B cell (primary cell): ENCODE measurements around the gene DSPP. TPM values are rescaled to one million over a fixed set of nuclear protein-coding genes. Genes with fewer than 3 reads are reported as not detected.

ENCODE experiments used
- ATAC-seq: fragments of 200-7000 bp; cut with Tn5 transposase; one replicate; pipeline ENCODE4 v1.10.0; 2021; ENCODE audit warnings: low read depth, mild to moderate bottlenecking, moderate number of reproducible peaks, moderate library complexity
- CTCF ChIA-PET: fragments of 350-600 bp; sonication (Branson Sonifier 250); formaldehyde crosslinking; loops from one replicate; lab custom pipeline; 2021; ENCODE audit warnings: antibody characterized with exemption, inconsistent platforms; lab: Charles Lee
- POLR2A ChIA-PET: fragments of 350-600 bp; sonication (Branson Sonifier 250); formaldehyde crosslinking; loops from one replicate; lab custom pipeline; 2021; ENCODE audit warnings: antibody characterized with exemption; lab: Charles Lee
- DNase-seq: peaks from one replicate; pipeline ENCODE4 v3.0.0; 2013
- H2AFZ ChIP-seq: 2 replicates; pipeline ENCODE4 v1.6.1; 2012; ENCODE audit warnings: mild to moderate bottlenecking, low read depth, low read length; ENCODE audit not compliant: insufficient read depth, poor library complexity, severe bottlenecking
- H3K27ac ChIP-seq, 2 donors: 1 replicate in 1 of 2; 2 replicates in 1 of 2; pipeline ENCODE4 v1.5.1; 2012 to 2013; ENCODE audit warnings: low read length in 2 of 2, mild to moderate bottlenecking in 2 of 2, moderate library complexity in 1 of 2
- H3K27me3 ChIP-seq, 4 experiments: fragments of 200-600 bp in 1 of 4; sonication (generic) in 1 of 4; replicated peaks in 1 of 4; 1 replicate in 2 of 4; 2 replicates in 2 of 4; pipeline versions ENCODE4 v1.6.1 to v1.7.0; 2013 to 2016; ENCODE audit warnings: low read length in 3 of 4, mild to moderate bottlenecking in 2 of 4, mixed read lengths in 1 of 4, moderate library complexity in 1 of 4; ENCODE audit not compliant: insufficient read depth in 4 of 4, control insufficient read depth in 3 of 4; ENCODE audit errors: control extremely low read depth in 1 of 4
- H3K36me3 ChIP-seq, 2 experiments: replicated peaks in 1 of 2; 1 replicate in 1 of 2; 2 replicates in 1 of 2; pipeline versions ENCODE4 v1.6.1 to v1.7.1; 2013; ENCODE audit warnings: low read length in 1 of 2; ENCODE audit not compliant: insufficient read depth in 2 of 2, control insufficient read depth in 1 of 2; ENCODE audit errors: control extremely low read depth in 1 of 2, extremely low read depth in 1 of 2
- H3K4me1 ChIP-seq, 2 donors: fragments of 200-600 bp in 1 of 2; sonication (generic) in 1 of 2; 1 replicate in 1 of 2; 2 replicates in 1 of 2; pipeline versions ENCODE4 v1.5.1 to v1.6.1; 2013 to 2017; ENCODE audit warnings: low read length in 2 of 2; ENCODE audit not compliant: control insufficient read depth in 2 of 2, insufficient read depth in 2 of 2
- H3K4me2 ChIP-seq: replicated peaks from 2 replicates; pipeline ENCODE3; 2012; ENCODE audit warnings: mild to moderate bottlenecking, low read depth, low read length; ENCODE audit not compliant: poor library complexity, severe bottlenecking
- H3K4me3 ChIP-seq, 5 experiments: fragments of 200-600 bp in 1 of 5; sonication (generic) in 1 of 5; 1 replicate in 3 of 5; 2 replicates in 2 of 5; pipeline versions ENCODE4 v1.5.1 to v1.7.0; 2011 to 2016; ENCODE audit warnings: low read length in 4 of 5, mild to moderate bottlenecking in 4 of 5, low read depth in 2 of 5, control low read depth in 1 of 5, moderate library complexity in 1 of 5; ENCODE audit not compliant: insufficient read depth in 1 of 5; ENCODE audit errors: control extremely low read depth in 1 of 5, extremely low read depth in 1 of 5
- H3K79me2 ChIP-seq: fragments of 200-600 bp; sonication (generic); one replicate; pipeline ENCODE4 v1.6.0; 2016; ENCODE audit warnings: low read length; ENCODE audit not compliant: control insufficient read depth, insufficient read depth
- H3K9ac ChIP-seq: fragments of 200-600 bp; sonication (generic); 2 replicates; pipeline ENCODE4 v1.6.1; 2017; ENCODE audit warnings: mild to moderate bottlenecking, low read length, moderate library complexity
- H3K9me3 ChIP-seq, 3 donors: one replicate each; pipeline versions ENCODE4 v1.6.1 to v1.7.1; 2013; ENCODE audit warnings: low read length in 2 of 3; ENCODE audit not compliant: control insufficient read depth in 2 of 3, insufficient read depth in 1 of 3; ENCODE audit errors: control extremely low read depth in 1 of 3
- H4K20me1 ChIP-seq: 2 replicates; pipeline ENCODE4 v1.6.0; 2012; ENCODE audit warnings: mild to moderate bottlenecking, low read length; ENCODE audit not compliant: insufficient read depth, control insufficient read depth, poor library complexity, severe bottlenecking
- H3K27ac Mint-ChIP-seq: one replicate; pipeline ENCODE4 v1.8.0; 2021; ENCODE audit warnings: mixed read lengths
- H3K27me3 Mint-ChIP-seq: one replicate; pipeline ENCODE4 v1.8.0; 2021; ENCODE audit warnings: mixed read lengths
- H3K4me1 Mint-ChIP-seq: one replicate; pipeline ENCODE4 v1.8.0; 2021; ENCODE audit warnings: mixed read lengths
- H3K4me3 Mint-ChIP-seq: one replicate; pipeline ENCODE4 v1.8.0; 2021; ENCODE audit warnings: mixed read lengths
- H3K9me3 Mint-ChIP-seq: one replicate; pipeline ENCODE4 v1.8.0; 2022; ENCODE audit warnings: mixed read lengths; ENCODE audit not compliant: insufficient read depth
- CTCF ChIP-seq: fragments of 200-600 bp; IDR thresholded peaks from one replicate; pipeline ENCODE4 v1.8.0; 2022; ENCODE audit warnings: antibody characterized with exemption, mild to moderate bottlenecking
- EZH2 ChIP-seq: IDR thresholded peaks from 2 replicates; pipeline ENCODE4 v1.6.1; 2012; ENCODE audit warnings: borderline replicate concordance, low read depth, mild to moderate bottlenecking, moderate library complexity, low read length; ENCODE audit not compliant: insufficient read depth, poor library complexity, severe bottlenecking
- WGBS: methylation state at CpG from one replicate; pipeline ENCODE4 v1.1.5; 2013; ENCODE audit warnings: missing lambda C conversion rate; ENCODE audit not compliant: insufficient coverage; 5-methylcytosine and 5-hydroxymethylcytosine counted together
- intact Hi-C: fragments of 100-400 bp; cut with micrococcal nuclease; formaldehyde crosslinking; loops from one replicate; pipeline ENCODE4 v1.10.0; 2022
- polyA plus RNA-seq: library from polyadenylated mRNA; depleted of rRNA; stranded (reverse); fragments of >200 nt; gene quantifications from 2 replicates; pipeline ENCODE4 v1.2.3, GENCODE V29; 2012
- total RNA-seq, 2 donors: library from RNA; stranded (reverse); fragments of 120-200 nt in 1 of 2; gene quantifications; 1 replicate in 1 of 2; 2 replicates in 1 of 2; pipeline versions ENCODE4 v1.2.3 to v1.2.4, GENCODE V29; 2013 to 2022

The DSPP gene
- total and polyA plus RNA-seq, 2 donors (not counting 1 experiment from before 2014, with no cell fraction given): not detected

- intact Hi-C loops: no loop called here
- Histone ChIP-seq H3K27me3 (no peaks in the 10 kb centered on the region), H4K20me1 (no peaks in the 10 kb centered on the region), H3K4me3 (no peak overlapping the region), H3K79me2 (no peaks in the 10 kb centered on the region), H2AFZ (no peak overlapping the region), H3K4me1 (no peaks in the 10 kb centered on the region), H3K9me3 (no peaks in the 10 kb centered on the region), H3K4me2 (no peak overlapping the region), H3K9ac (no peak overlapping the region), H3K36me3 (no peaks in the 10 kb centered on the region), H3K27ac (no peak overlapping the region)
- Mint-ChIP-seq H3K27ac (no peak overlapping the region), H3K4me1 (no peaks in the 10 kb centered on the region), H3K27me3 (peaks cover 7% of the 10 kb centered on the region), H3K4me3 (no peak overlapping the region), H3K9me3 (peaks cover 3% of the 10 kb centered on the region)
- DNase-seq (no peak), ATAC-seq (no peak)
- WGBS: no CpG with 5 or more reads among the region's 3 CpGs
- ChIA-PET POLR2A (no interaction called here), CTCF (no interaction called here)
- TF ChIP-seq CTCF (no peak), EZH2 (no peak)
Observed at GRCh38 chr4:87574996-87575395, 33.3 kb upstream of the DSPP start.

GRCh38 chr4:87575408-87575807 is 32.9 kb upstream of the DSPP start:
- no peak overlapping the region for H3K4me2 ChIP-seq

More at GRCh38 chr4:87575408-87575807, 32.9 kb upstream of the DSPP start:
- no peaks in the 10 kb centered on the region for H3K27me3 ChIP-seq
- no peaks in the 10 kb centered on the region for H3K79me2 ChIP-seq
- no peak overlapping the region for H3K4me3 ChIP-seq
- Mint-ChIP-seq H3K27me3 (peaks cover 10% of the 10 kb centered on the region), H3K4me1 (no peaks in the 10 kb centered on the region), H3K9me3 (peaks cover 3% of the 10 kb centered on the region), H3K4me3 (no peak overlapping the region), H3K27ac (no peak overlapping the region)
- no peak overlapping the region for H2AFZ ChIP-seq
- intact Hi-C loops: no loop called here
- H3K9me3 ChIP-seq: no peaks in the 10 kb centered on the region
- TF ChIP-seq EZH2 (no peak), CTCF (no peak)
- no peaks in the 10 kb centered on the region for H3K36me3 ChIP-seq
- no CpG with 5 or more reads among the region's 1 CpG for WGBS
- no peak for DNase-seq
- no peak for ATAC-seq
- POLR2A ChIA-PET: no interaction called here
- no peak overlapping the region for H3K9ac ChIP-seq
- no peak overlapping the region for H3K27ac ChIP-seq
- CTCF ChIA-PET: no interaction called here
- H3K4me1 ChIP-seq: no peaks in the 10 kb centered on the region
- H4K20me1 ChIP-seq: no peaks in the 10 kb centered on the region
